ENCODE results near the gene NELFCD.

DNA sequence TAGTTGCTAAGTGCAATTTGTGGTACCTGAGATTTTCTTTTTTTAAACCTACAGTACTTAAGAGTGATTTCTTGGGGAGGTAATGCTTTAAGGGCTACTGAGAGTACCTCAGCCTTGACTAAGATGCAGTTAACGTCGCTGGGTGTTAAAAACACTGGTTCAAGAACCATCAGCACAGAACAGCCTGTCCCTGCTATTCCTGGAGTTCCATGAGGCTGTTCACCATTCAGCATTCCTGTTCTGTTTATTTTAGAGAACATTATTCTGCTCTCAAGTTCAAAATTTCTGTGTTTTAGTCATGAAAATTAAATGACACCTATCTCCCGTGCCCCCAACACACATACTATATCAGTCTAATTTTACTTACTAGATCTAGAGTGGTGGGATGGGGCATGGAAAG, 63.2 kb downstream of the NELFCD start:
- TF ChIP-seq, protein P1, sequence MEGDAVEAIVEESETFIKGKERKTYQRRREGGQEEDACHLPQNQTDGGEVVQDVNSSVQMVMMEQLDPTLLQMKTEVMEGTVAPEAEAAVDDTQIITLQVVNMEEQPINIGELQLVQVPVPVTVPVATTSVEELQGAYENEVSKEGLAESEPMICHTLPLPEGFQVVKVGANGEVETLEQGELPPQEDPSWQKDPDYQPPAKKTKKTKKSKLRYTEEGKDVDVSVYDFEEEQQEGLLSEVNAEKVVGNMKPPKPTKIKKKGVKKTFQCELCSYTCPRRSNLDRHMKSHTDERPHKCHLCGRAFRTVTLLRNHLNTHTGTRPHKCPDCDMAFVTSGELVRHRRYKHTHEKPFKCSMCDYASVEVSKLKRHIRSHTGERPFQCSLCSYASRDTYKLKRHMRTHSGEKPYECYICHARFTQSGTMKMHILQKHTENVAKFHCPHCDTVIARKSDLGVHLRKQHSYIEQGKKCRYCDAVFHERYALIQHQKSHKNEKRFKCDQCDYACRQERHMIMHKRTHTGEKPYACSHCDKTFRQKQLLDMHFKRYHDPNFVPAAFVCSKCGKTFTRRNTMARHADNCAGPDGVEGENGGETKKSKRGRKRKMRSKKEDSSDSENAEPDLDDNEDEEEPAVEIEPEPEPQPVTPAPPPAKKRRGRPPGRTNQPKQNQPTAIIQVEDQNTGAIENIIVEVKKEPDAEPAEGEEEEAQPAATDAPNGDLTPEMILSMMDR (IDR thresholded peaks at IDR 0.05): no peak
- TF ChIP-seq POLR2A (IDR thresholded peaks at IDR 0.05): no peak
